ENCODE results near the gene DUSP16.
"Not testable (repeated sequence)": the region's sequence is repeated elsewhere in the genome, so short reads cannot be mapped to it uniquely, and the experiment has no call there.

Gene DUSP16

GRCh38 chr12:12583510-12584178, 21.0 kb upstream of the DUSP16 start:
- DNase-seq, result no peak

GRCh38 chr12:12582895-12583303, 20.2 kb upstream of the DUSP16 start:
- DNase-seq, result no peak

- no peak for DNase-seq
Observed at GRCh38 chr12:12582193-12582881, 19.7 kb upstream of the DUSP16 start.

GRCh38 chr12:12580716-12581115, 18.1 kb upstream of the DUSP16 start:
- not testable (repeated sequence) for DNase-seq

GRCh38 chr12:12577786-12578185, 15.1 kb upstream of the DUSP16 start:
- no peak for DNase-seq

- DNase-seq, result no peak
Observed at GRCh38 chr12:12572659-12573058, 10.0 kb upstream of the DUSP16 start.

GRCh38 chr12:12565971-12566370, 3.3 kb upstream of the DUSP16 start:
- DNase-seq, result not testable (repeated sequence)

GRCh38 chr12:12564911-12565310, 2.2 kb upstream of the DUSP16 start:
- no peak for DNase-seq

GRCh38 chr12:12563290-12563928, 746 bp upstream of the DUSP16 start:
- DNase-seq, result peak in 9 of 58 donors; percentile 3 to 72 (median 40)

GRCh38 chr12:12562016-12562483, 613 bp downstream of the DUSP16 start:
- DNase-seq, result peak in 24 of 58 donors; percentile 5 to 66 (median 46)

- DNase-seq, result peak in 54 of 58 donors; percentile 4 to 70 (median 38)
Observed at GRCh38 chr12:12561371-12562015, 1.2 kb downstream of the DUSP16 start.

- DNase-seq, result peak in 30 of 58 donors; percentile 1 to 54 (median 12)
Observed at GRCh38 chr12:12560587-12561370, 1.9 kb downstream of the DUSP16 start.

GRCh38 chr12:12559719-12560296, 2.9 kb downstream of the DUSP16 start:
- no peak for DNase-seq

GRCh38 chr12:12558291-12558690, 4.4 kb downstream of the DUSP16 start:
- DNase-seq, result no peak

GRCh38 chr12:12557733-12558132, 4.9 kb downstream of the DUSP16 start:
- DNase-seq, result no peak

GRCh38 chr12:12555656-12556055, 7.0 kb downstream of the DUSP16 start:
- DNase-seq, result no peak

- no peak for DNase-seq
Observed at GRCh38 chr12:12553208-12553785, 9.4 kb downstream of the DUSP16 start.

- no peak for DNase-seq
Observed at GRCh38 chr12:12551115-12551514, 11.5 kb downstream of the DUSP16 start.

- no peak for DNase-seq
Observed at GRCh38 chr12:12550277-12550676, 12.4 kb downstream of the DUSP16 start.

GRCh38 chr12:12549426-12549825, 13.2 kb downstream of the DUSP16 start:
- no peak for DNase-seq
